ENCODE data around the gene RRAS2. TPM values are rescaled to one million over a fixed set of nuclear protein-coding genes. Genes with fewer than 3 reads are reported as not detected.
A peak's percentile ranks its signal among the peaks of the same experiment; 100 is the strongest.

Gene RRAS2
- total RNA-seq, 1 donor from 2014 or later = 35.8 TPM

- no peaks in the 10 kb centered on the region for H3K36me3 ChIP-seq
- intact Hi-C loops (cut with DNase I) = no loop called here
- H3K4me1 ChIP-seq = peaks cover 9% of the 10 kb centered on the region
- H3K4me3 ChIP-seq = no peak overlapping the region
- ATAC-seq = no peak
- no peak overlapping the region for H3K27ac ChIP-seq
- H3K27me3 ChIP-seq (ENCODE audit: low read depth) = no peaks in the 10 kb centered on the region
- DNase-seq = no peak
- no peaks in the 10 kb centered on the region for H3K9me3 ChIP-seq
- TF ChIP-seq CTCF (IDR thresholded peaks at IDR 0.05) = no peak
Measured at GRCh38 chr11:14378171-14378570, 19.2 kb upstream of the RRAS2 start.

DNA sequence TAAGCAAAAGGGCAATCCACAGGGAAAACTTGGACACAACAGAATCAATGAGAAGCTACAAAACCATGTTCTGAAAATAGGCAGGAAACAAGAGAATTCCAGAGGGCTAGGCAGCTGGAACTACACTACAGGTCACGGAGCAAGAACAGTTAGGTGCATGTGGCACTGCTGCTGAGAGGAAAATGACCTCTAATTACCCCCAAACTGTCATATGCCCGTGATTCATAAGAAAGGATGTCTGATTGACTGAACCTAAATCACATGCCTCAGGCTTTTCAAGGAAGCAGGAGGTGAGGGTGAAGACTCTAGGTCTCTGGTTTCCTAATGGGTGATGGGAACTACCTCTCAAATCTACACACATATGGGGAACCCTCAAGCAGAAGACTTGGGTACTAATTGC, 17.9 kb upstream of the RRAS2 start:
- no peak for DNase-seq
- H3K27me3 ChIP-seq (ENCODE audit: low read depth) = no peaks in the 10 kb centered on the region
- H3K36me3 ChIP-seq = no peaks in the 10 kb centered on the region
- no peaks in the 10 kb centered on the region for H3K9me3 ChIP-seq
- no peak overlapping the region for H3K27ac ChIP-seq
- ATAC-seq = no peak
- no peak for TF ChIP-seq CTCF (IDR thresholded peaks at IDR 0.05)
- no peak overlapping the region for H3K4me3 ChIP-seq
- intact Hi-C loops (cut with DNase I) = no loop called here
- peaks cover 9% of the 10 kb centered on the region for H3K4me1 ChIP-seq

DNA sequence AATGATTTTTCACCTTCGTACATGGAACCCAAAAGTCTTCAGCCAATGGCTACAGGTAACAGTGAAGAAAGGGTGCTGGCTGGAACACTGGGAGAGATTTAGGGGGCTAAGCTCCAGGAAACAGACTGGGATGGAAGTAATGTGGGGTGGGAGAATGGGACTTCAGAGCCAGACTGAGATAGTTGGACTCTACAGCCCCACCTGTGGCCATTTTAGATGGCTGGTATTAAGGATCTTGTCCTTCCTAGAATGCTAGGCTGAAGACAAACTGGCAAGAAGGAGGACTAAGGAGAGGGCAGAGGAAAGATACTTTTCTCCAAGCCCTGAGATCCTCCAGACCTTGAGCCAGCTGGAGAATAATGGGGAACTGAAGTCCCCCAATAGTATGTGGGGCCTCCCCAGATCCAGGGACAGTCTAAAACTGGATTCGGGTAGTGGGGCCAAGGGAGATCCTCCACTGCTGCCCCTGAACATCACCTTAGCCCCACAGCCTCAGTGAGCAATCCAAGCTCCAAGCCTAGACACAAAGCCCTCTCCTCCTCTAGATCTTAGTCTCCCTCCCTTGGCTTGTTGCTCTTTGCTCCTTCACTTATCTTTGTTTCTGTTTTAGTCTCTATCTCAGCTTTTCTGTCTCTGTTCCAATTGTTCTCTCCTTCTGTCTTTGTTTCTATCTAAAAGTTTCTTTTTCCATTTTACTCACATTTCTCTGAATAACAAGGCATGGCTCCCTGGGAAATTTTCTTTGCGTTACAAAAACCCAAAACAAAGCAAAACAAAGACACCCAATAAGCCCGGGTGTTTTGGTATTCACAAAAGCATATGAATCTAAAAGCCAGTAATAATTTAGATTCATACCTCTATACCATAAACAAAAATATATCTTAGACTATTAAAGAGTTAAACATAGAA, 16.2 kb upstream of the RRAS2 start:
- intact Hi-C loops (cut with DNase I) = no loop called here
- no peaks in the 10 kb centered on the region for H3K9me3 ChIP-seq
- ATAC-seq (no peak), DNase-seq (no peak)
- no peak overlapping the region for H3K4me3 ChIP-seq
- H3K27me3 ChIP-seq (ENCODE audit: low read depth) = no peaks in the 10 kb centered on the region
- H3K36me3 ChIP-seq = no peaks in the 10 kb centered on the region
- H3K4me1 ChIP-seq = peaks cover 4% of the 10 kb centered on the region
- TF ChIP-seq CTCF (IDR thresholded peaks at IDR 0.05) = no peak
- H3K27ac ChIP-seq = no peak overlapping the region

- Histone ChIP-seq H3K4me1 (peaks cover 4% of the 10 kb centered on the region), H3K27me3 (ENCODE audit: low read depth) (no peaks in the 10 kb centered on the region), H3K9me3 (no peaks in the 10 kb centered on the region), H3K36me3 (no peaks in the 10 kb centered on the region), H3K4me3 (no peak overlapping the region), H3K27ac (no peak overlapping the region)
- ATAC-seq = peak; percentile 63 to 85
- TF ChIP-seq CTCF (IDR thresholded peaks at IDR 0.05) = no peak
- no peak for DNase-seq
- intact Hi-C loops (cut with DNase I) = no loop called here
Measured at GRCh38 chr11:14373941-14374646, 15.1 kb upstream of the RRAS2 start.

- intact Hi-C loops (cut with DNase I) = no loop called here
- Histone ChIP-seq H3K4me1 (peaks cover 4% of the 10 kb centered on the region), H3K27ac (no peak overlapping the region), H3K36me3 (no peaks in the 10 kb centered on the region), H3K9me3 (no peaks in the 10 kb centered on the region), H3K27me3 (ENCODE audit: low read depth) (no peaks in the 10 kb centered on the region), H3K4me3 (no peak overlapping the region)
- no peak for DNase-seq
- no peak for TF ChIP-seq CTCF (IDR thresholded peaks at IDR 0.05)
- ATAC-seq = no peak
Measured at GRCh38 chr11:14372011-14372410, 13.0 kb upstream of the RRAS2 start.

All from lower lobe of right lung (tissue), 2 donors.